Measurements from ENCODE around the gene CIT.

The CIT gene

DNA sequence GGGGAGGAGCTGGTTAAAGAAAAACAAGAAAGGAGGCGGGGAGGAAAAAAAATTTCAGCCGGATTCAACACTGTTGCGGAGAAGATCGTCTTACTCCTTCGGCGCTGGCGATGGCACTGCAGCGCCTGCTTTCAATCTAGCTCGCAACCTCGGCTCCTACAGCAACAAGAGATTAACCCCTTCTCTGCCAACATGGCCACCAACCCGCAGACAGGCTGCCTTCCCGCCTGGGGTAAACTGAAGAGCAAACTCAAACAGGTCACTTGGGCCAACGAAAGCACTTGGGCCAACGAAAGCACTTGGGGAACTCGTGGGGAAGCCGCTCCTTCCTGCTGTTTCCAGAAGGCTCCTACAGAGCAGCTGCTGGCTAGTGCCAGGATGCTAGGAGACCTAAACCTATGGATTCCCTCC lies 73.7 kb downstream of the CIT start:
- no peak for DNase-seq

DNA sequence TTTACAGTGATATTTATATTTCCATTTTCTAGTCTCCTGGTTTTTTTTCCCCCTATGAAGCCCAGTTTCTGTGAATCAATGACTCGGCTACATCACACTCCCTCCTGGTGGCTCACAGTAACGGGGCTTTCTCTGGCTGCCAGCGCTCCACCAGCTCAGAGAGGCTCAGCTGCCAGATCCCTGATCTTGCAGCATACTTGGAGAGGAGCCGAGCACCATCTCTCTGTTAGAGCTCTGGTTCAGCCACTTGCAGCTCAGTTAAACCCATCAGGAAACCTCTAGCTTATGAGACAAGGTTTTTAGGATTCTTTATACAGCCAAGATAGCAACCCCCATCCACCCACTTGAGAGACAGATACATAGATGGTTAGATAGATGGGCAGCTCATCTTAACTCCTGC lies 74.6 kb downstream of the CIT start:
- no peak for DNase-seq

DNA sequence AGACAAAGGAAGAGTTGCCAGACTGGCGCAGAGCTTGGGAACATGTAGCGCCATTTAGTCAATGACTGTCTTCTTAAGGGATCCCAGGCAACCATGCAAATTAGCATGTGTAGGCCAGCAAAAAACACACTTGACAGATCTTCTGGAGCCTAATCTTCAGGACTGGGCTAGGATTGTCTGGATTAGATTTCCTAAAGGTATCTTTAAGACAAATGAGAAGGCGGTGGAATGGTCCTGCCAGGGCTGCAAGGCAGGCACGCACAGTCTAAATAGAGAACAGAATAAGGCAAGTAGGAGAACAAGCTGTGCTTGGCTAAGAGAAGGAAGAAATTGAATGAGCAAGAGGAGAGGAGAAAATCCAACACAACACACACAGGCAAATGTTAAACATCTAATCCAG lies 80.0 kb downstream of the CIT start:
- no peak for DNase-seq

DNA sequence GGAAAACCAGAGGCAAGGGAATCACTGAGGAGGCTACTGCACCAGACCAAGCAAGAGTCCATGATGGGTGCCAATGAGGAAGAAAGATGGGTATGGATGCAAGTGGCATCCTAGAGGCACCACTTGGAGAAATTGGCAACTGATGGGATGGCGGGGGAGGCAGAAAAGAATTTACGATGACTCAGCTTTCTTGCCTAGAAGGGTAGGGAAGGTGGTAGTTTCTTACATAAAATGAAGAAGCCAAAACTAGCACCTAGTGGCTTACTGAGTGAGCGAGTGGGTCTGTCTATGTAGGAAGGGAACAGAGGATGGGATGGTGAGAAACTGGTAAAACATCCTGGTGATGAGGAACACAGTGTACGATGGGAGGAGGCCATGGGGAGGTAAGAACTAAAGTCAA lies 80.8 kb downstream of the CIT start:
- DNase-seq = no peak

DNA sequence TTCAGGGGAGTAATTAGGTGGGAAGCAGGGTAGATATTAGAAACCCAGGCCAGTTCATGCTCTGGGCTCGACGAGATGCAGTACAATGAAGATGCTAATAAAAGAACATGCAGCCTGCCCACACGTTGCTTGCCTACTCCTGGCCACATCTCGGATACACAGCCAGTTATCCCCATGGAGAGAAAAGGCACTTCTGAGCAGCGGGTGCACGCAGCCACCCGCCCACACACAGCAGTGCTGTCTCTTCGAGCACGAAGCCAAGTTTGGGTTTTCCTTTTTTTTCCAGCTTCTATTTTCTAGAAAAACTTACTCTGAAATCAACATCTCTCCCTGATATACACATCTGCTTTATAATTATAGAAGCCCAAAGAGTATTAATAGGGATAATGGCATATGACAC lies 85.7 kb downstream of the CIT start:
- no peak for DNase-seq

DNA sequence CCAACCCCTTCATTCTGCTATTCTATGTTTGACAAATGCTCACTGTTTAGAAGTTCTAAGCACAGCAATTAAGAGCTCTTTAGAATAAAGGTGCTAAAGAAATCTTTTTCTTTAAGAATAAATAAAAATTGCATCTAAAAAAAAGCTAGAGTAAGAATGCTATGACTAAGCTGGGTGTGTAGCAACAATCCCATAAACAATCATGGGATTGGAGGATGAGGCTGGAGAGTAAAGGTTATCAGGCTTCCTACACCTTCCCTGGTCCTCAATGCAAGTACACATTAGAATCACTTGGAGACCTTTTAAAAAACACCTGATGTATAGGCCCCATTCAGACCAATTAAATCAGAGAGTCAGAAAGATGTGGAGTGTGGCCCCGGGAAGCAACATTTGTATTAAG lies 88.3 kb downstream of the CIT start:
- no peak for DNase-seq

DNA sequence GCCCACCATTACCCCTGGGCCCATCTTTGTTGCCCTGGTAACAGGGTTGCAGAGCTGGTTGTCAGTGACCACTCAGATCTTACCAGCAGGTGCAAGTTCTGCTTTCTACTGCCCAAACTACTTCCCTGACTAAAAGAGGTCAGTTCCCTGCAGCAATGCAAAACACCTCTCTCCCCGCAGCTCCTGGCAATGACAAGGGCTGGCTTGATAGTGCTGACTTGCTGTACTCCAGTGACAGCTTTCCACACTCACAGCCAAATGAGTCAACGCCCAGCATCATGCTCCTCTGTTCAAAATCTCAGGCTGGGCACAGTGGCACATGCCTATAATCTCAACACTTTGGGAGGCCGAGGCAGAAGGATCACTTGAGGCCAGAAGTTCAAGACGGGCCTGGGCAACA lies 90.6 kb downstream of the CIT start:
- no peak for DNase-seq

DNA sequence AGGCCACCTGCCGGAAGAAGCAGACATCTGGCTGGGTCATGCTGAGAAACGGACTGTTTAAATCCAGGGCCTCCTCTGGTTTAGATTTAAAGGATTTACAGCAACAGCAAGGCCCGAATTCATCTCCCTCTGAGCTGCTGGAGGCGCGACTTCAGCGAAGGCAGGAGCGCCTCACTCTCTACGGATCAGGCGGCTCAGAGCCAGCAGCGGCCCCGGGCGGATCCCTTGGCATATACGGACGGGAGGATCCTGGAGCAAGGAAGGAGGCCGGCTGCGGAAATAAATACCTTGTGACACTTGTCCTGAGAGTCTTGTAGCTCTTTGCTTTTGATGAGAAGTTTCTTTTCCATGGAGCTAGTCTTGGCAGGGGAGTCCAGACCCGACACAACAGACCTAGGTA lies 92.4 kb downstream of the CIT start:
- DNase-seq = no peak

DNA sequence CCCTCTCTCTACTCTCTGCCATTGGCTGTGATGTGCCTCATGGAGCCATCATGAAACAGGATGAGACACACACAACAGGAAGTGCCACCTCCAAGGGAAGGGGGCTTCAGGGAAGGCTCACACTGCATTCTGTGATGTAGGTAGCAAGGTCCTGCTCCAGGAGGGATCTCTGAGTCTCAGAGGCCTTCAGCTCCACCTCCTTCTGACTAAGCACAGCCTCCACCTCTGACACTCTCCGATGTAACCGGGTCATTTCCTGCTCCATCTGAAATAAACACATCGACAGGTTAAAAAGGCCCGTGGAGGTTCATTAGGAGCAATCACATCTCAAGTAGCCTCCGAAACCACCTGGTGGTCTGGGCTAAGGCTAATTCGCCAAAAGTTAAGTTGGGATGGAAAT lies 93.3 kb downstream of the CIT start:
- no peak for DNase-seq

DNA sequence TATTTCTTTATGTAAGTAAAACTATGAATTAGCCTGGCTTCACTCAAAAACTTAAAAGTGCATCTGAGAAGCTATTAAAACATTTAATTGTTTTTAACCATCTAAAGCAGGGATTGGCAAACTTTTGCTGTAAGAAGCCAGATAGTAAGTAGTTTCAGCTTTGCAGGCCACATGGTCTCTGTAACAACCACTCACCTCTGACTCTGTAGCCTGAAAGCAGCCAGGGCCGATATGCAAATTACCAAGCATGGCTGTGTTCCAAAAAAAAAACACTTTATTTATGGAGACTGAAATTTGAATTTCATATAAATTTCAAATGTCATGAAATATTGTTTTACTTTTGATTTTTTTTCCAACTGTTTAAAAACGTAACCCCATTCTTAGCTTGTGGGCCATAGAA lies 95.3 kb downstream of the CIT start:
- DNase-seq = no peak

DNA sequence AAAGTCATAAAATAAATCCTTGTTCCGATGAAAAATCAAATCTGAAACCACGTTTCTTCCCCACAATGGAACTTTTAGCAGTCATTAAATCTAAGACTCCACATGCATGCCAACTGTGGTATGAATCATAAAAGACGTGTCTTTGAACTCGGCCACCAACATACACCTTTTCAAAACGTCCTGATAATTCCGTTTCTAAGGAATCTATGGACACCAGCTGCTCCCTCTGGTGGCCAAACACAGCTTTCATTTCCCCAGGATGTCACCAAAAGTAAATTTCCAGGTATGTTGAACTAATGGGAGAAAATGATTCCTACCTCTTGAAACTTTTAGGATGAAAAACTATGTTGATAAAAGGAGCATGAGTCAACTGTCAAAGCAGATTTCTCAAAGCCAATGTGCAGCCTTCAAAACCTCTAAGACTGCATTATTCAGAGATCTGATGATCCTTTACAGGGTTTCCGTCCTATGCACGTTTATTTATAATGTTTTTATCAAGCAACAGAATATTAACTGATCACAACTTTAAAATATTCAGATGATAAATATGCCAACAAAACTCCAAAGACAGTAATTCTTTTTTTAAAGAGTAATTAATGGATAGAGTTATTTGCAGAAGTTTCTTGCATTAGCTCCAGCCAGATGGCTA lies 96.2 kb downstream of the CIT start:
- no peak for DNase-seq

DNA sequence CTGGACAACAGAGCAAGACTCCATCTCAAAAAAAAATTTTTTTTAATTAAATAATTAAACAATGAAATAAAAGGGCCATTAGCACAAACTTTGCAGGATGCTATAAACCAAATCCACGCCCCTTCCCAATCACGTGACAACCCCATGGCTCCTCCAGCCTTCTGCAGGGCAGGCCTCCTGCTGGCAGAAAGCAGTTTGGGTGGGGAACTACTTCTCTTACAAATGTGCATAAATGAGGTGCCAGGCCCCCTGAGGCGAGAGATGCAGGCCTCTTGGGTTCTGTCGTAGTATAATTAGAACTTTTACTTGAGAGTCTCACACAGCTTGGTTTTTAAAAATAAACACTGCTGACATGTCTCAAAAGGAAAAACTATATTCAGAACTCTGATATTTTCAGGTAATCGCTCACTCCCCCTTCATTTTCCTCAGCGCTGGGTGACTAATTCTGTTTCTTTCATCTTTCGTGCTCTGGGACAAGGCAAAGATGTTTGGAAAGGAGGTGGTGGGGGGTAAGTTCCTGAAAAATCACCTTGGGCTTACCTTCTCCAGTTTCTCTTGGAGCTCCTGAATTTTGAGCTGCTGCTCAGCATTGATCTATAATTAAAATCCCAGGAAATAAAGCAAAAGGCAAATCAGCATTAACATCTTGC lies 101.7 kb downstream of the CIT start:
- DNase-seq = no peak

DNA sequence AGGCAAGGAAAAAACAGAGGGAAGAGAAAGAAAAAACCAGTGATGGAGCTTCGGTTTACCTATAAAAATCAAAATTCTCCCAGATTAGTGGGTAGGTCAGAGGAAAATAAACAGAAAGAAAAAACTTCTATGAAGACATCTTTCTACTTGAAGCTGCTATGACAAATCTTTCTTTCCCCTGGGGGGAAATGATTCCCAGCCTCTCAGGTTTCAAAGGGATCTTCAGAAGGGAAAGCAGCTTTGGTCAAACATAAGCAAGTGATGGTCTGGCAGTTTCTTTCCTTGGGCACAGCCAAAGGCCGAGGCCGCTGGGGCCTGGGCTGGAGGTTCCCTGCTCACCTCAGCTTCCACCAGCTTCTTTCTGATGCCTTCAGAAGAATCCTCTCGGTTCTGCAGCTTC lies 104.7 kb downstream of the CIT start:
- no peak for DNase-seq

DNA sequence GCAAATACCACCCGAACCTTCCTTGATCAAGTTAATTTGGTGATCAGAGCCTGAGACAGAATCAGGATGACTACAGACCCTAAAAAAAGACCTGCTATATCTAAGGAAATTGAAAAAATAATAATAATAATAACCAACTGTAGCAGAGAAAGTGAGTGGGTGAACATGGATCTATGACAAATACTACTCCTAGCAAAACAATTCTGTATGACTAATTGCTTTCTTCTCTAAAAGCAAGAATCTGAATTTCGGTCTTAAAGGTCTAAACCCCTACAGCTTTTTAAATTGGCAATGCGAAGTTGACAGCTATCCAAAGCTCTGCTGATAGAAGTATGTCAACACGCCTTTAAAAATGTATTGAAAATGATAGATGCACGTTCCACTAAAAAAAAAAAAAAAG lies 107.0 kb downstream of the CIT start:
- DNase-seq = no peak

DNA sequence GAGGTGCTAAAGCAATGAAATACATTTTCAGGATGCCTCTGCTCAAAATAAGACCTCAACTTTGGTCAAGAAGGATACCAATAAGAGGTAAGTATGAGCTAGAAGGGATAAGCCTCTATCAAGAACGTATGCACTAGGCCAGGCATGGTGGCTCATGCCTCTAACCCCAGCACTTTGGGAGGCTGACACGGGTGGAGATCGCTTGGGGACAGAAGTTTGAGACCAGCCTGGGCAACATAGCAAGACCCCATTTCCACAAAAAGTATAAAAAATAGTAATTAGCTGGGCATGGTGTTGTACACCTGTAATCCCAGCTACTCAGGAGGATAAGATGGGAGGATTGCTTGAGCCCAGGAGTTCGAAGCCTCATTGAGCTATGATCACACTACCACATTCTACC lies 114.5 kb downstream of the CIT start:
- DNase-seq = no peak

DNA sequence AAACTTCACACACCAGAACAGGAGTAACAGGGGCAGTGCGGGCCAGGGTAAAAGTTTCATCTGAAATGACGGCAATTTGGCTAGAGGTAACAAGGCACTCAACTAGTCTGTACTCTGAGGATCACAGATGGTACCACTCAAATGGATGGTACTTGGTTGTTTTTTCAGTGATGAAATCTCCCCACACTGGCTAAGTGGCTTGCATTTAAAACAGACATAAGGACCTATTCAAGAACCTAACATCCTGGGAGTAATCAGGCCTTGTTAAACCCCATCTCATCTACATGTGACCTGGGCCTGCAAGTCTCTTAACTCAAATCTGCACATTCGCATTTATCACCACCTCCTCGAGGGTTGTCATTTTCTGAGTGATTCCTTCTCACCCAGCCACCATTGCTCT lies 118.4 kb downstream of the CIT start:
- no peak for DNase-seq

DNA sequence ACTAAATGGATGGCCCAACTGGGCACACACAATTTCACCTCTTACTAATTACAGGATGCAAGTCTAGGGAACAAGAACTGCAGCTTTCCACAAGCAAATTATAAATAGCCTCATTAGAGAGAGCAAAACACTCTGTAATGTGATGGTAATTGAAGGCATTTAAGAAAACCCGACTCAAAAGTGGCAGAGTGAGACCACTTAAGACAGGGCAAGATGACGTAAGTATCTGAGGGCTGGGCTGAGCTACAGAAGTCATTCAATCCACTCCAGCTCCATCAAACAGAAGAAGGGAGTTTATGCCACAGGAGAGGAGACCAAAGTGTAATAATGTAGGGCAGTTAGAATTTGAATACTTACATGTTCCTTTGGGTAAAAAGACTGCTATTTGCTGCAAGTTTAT lies 118.9 kb downstream of the CIT start:
- no peak for DNase-seq

DNA sequence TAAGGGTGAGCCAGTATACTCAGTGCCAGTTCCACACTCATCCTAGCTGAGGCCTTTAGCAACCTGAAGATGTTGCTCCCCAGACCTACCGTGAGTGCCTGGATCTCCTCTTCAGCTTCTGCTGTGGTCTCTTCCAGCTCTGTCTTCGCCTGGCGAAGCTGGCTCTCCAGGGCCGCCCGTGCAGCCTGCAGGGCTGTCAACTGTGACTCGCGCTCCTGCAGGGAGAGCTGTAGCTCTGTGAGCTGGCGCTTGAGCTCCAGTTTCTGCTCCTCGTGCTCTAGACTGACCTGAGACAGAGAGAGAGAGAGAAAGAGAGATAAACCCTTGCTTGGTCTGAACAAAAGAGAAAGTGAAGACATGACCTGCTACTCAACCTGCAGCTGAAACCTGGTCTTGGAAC lies 125.2 kb downstream of the CIT start:
- DNase-seq = no peak

DNA sequence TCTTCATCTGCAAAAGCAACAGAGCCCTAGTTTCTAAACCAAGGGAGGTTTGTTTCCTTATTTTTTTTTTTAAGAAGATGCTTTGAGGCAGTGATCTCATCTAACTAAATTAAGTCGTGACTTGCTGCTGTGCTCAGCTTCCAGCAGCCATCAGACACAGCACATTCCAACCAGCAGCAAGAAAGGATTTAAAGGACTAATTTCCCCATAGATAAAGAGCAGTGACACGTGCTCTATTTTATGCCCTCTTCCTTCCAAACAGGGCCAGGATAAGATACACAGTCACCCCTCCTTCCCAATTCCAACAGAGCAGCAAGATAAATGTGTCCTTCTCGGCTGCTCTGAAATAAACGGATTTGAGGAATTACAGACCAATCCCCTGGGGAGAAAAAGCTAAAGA lies 127.5 kb downstream of the CIT start:
- DNase-seq = no peak

DNA sequence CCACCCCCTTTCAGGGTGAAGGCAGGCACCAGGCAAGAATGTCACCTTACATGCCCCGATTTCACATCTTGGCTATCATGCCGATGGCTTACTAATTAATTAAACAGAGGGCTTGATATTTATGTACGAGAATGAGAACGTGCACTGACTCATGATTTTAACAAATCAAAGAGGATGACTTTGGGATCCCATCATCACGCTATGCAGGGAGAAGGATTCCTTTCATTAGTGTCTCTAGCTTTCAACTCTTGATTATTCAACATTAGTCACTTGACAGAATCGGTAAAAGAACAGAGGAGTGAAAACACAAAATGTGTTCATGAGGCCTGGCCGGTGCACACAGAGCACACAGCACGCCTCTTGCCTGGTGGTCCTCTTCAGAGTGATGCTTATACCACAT lies 128.6 kb downstream of the CIT start:
- no peak for DNase-seq

DNA sequence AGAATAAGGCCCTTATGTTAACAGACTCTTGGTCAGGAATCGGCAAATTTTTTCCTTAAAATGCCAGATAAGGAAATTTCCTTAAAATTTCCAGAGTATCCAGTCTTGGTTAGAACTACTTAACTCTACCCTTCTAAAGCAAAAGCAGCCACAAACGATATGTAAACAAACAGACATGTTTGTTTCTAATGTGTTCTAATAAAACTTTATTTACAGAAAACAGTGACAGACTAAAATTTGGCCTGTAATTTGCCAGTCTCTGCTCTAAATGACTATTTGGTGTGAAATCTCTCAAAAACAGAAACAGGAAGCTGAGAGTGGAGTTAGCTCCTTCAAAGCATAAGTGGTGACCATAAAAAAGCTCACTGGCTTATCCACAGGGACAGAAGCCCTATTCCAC lies 131.0 kb downstream of the CIT start:
- no peak for DNase-seq

DNA sequence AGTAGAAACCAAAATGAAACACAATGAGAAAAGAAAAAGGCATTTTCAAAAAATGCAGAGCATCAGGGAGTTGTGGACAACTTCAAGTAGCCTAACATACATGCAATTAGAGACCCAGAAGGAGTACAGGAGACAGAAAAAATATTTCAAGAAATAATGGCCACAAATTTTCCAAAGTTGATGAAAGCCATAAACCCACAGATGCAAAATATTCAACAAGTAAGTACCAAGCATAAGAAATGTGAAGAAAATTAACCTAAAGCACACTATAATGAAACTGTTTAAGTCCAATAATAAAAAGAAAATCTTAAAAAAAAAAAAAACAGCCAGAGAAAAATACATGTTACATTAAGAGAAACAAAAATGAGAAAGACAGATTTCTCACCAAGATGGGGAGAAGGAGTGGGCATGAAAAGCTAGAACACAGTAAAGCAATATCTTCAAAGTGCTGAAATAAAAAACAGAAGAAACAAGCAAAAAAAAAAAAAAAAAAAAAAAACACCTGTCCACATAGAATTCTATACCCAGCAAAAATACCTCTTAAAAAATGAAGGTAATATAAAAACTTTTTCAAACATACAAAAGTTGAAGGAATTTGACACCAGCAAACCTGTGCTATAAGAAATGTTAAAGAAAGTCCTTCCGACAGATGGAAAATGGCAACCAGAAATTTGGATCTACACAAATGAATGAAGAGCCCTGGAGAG lies 132.1 kb downstream of the CIT start:
- DNase-seq = no peak

DNA sequence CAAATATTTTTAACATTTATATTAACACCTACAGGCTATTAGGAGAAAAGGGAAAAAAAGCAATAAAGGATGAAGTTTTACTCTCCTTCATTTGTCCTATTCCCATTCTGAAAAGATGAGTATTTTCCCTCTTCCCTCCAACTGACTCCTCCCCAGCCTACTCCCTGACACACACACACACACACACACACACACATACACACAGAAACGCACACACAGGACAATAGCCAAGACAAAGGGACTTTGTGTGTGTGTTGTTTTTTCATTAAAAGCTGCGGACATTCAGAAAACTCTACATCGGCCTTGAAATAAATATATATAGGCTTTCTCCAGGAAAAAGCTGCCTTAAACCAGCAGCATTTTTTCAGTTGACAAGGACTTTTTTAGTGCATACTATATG lies 134.4 kb downstream of the CIT start:
- DNase-seq = no peak

DNA sequence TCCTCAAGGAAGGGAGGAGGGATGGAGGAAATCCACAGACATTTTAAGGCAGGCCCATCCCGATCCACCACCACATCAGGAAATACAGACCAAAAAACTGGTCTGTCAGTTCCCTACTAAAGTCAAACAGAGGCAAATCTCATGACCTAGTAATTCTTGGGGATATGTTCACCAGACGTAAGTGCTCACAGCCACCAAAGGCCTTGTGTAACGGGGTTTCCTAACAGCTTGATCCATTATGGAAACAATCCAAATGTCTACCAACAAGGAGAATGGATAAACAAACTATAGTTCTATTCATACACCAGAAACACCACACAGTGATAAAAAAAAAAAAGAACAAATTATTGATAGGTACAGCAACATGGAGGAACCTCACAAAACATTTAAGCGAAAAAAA lies 136.3 kb downstream of the CIT start:
- DNase-seq = no peak

DNA sequence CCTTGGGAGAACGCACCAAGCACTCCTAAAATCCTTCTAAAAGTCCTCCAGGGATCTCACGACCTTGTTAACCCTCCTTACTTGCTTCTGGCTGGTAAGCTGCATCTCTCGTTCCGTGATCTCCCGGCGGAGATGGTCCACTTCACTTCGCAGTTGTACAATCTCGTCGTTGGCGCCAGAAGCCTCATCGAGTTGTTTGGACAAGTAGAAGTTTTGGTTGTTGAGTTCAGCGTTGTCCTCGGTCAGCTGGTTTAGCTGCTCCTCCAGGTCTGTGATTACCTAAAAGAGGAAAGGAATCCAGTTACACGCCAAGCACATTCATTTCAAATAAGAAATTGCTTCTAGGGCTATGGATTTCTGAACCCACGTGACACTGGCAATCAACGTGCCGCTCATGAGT lies 142.0 kb downstream of the CIT start:
- no peak for DNase-seq

Data from NCI-H1092 (cell line).